GM21576 (cell line): Measurements from ENCODE around the gene OTOP3.

Experiments used
- ATAC-seq: cut with Tn5 transposase; IDR thresholded peaks from one replicate; pipeline ENCODE4 v1.9.1; 2021; ENCODE audit warnings: mild to moderate bottlenecking, moderate library complexity; ENCODE audit not compliant: unreplicated experiment

OTOP3 gene

GRCh38 chr17:74916136-74916850 is 19.4 kb upstream of the OTOP3 start:
- no peak for ATAC-seq

DNA sequence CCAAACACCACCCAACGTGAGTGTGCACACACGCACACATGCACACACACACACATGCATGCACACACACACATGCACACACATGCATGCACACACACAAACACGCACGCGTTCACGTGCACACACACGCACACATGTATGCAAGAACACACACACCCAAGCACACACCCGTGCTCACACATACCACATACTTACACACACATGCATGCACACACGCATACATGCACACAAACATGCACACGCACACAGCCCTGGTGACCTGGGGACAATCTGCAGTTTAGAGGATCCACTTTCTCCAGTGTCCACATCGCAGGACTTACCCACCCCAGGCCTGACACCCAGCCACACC is 18.9 kb upstream of the OTOP3 start:
- no peak for ATAC-seq

DNA sequence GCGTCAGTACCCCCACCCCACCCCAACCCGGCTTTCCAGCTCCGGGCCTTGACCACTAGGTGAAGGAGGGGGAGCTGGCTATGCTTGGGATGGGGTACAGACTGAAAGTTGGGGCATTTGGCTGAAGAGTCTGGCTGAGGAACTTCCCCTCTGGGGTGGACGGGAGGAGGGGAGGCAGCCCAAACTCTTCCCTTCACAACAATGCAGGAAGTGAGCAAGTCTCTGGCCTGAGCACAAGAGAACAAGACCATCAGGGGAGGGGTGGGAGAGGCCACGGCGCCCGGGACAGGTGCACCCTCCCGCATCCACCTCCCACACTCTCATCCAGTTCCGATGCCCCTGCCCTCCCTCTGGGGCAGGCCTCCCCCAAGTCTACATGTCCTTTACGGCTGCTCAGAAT is 18.3 kb upstream of the OTOP3 start:
- ATAC-seq = no peak

GRCh38 chr17:74918906-74919305 is 16.8 kb upstream of the OTOP3 start:
- ATAC-seq = no peak

DNA sequence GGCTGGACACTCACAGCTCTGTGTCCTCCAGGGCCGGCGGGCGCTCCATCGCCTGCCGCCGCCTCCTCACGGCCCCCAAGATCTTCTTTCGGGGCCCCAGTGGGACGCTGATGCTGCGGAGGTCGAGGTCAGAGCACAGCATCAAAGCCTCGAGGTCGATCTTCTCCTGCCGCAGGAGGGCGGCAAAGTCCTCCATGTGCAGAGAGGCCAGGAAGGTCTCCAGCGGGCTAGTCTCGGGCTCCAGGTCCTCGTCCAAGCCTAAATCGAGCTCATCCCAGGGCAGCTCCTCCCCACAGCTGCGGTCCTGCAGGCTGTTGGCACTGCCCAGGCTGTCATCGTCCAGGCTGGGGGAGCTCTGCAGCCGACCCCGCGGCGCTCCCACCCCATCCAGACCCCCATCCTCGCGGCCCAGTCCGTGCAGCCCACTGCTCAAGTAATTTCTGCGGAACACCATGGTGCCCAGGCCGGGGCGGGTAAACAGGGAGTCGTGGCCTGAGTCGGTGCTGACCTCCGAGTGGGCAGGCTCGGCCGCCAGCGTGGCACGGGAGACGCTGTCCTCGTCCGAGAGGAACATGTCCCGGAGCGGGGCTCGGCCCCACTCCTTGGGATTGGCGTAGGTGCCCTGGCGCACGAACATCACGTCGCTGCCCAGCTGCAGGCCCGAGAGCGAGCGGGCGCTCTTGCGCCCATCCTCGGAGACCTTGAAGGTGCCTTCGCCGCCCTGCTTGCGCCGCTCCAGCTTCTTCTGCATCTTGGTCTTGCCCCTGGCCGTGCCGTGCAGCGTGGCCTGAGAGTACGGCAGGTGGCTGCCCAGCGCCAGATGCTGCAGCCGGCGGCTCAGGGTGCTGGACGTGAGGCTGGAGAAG is 16.0 kb upstream of the OTOP3 start:
- ATAC-seq = no peak

- no peak for ATAC-seq
Observed at GRCh38 chr17:74920306-74920620, 15.4 kb upstream of the OTOP3 start.

GRCh38 chr17:74920642-74921025 is 15.1 kb upstream of the OTOP3 start:
- ATAC-seq = no peak

- ATAC-seq = no peak
Observed at GRCh38 chr17:74921026-74921681, 14.5 kb upstream of the OTOP3 start.

GRCh38 chr17:74921769-74922168 is 13.9 kb upstream of the OTOP3 start:
- ATAC-seq = no peak

GRCh38 chr17:74922172-74922571 is 13.5 kb upstream of the OTOP3 start:
- no peak for ATAC-seq

DNA sequence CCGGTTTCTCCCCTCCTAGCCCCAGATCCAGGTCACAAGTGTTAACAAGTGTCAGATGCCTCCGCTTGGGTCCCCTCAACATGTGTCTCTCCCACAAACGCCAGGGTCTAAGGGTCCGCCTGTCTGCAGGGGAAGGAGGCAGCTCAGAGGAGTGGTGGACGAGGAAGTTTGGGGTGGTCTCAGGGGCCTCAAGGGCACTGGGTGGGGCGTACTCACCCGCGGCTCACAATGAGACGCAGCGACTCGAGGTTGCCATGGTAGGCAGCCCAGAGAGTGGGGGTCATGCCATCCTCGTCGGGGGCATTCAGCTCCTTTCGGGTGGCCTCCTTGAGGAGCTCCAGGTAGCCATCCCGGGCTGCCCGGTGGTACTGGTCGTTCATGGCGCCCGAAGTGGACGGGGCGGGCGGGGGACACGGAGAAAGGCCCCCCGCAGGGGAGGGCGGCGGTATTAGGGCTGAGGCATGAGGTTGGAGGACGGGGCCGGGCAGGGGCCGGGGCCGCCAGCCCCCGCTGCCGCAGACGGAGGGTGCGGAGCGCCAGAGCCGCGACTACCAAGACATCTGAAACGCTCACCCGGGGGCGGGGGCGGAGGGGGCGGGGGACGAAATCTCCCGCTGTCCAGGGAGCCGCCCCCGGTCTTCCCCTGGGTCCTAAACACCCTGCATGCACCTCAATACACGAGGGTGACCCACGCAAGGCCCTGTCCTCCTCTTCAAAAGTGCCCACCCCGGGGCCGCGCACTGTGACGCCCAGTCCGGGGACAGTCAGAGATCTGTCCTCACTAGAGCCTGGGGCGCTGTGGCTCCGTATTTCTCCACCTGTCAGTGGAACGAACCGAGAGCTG is 12.8 kb upstream of the OTOP3 start, which contains the start of gene USH1G:
Gene USH1G, minus strand, starts transcription at position 562 of the 844 bp plus-strand sequence. Its CDS starts 182 bp downstream, at position 380.
- ATAC-seq = no peak

- ATAC-seq = no peak
Observed at GRCh38 chr17:74923538-74924249, 12.0 kb upstream of the OTOP3 start.

DNA sequence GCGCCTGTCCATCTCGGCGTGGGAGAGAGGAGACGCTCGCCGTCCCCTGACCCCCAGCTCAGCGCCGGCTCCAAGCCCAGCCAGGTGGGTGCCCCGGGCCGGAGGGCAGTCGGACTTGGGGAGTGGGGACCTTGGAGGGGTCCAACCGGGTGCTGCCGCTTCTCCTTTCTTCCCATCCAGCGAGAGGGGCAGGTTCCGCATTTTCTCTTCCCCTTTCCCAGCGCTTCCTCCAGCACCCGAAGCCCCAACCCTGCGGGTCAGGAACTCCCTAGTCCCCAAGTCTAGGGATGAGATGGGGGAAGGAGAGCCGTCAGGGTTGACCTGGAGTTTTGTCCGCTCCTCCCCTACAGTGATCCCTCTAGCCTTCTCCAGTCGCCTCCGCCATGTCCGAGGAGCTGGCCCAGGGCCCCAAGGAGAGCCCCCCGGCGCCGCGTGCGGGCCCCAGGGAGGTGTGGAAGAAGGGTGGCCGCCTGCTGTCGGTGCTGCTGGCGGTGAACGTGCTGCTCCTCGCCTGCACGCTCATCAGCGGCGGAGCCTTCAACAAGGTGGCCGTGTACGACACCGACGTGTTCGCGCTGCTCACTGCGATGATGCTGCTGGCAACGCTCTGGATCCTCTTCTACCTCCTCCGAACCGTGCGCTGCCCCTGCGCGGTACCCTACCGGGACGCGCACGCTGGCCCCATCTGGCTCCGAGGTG is 11.3 kb upstream of the OTOP3 start, which contains the start of gene OTOP2:
Gene OTOP2, plus strand, starts transcription at position 24 of the 699 bp plus-strand sequence. Its CDS starts 360 bp downstream, at position 384.
- ATAC-seq = no peak

- ATAC-seq = no peak
Observed at GRCh38 chr17:74925242-74925641, 10.5 kb upstream of the OTOP3 start.

DNA sequence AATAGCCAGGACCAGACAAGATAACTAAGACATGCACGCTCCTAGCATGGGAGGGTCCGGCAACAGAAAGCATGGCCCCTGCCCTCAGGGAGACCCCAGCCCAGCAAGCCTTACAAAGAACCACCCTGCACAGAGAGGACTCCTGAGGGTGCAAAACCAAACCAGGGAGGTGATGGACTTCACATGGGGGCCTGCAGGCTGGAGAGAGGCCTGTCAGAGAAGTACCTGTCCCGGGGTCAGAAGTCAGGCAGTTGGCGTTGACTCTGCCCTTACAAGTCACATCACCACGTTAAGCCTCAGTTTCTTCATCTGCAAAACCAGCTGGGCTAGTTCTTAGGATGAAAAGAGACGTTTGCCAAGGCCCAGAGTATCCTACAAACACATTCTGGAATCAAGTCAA is 6.9 kb upstream of the OTOP3 start:
- ATAC-seq = no peak

DNA sequence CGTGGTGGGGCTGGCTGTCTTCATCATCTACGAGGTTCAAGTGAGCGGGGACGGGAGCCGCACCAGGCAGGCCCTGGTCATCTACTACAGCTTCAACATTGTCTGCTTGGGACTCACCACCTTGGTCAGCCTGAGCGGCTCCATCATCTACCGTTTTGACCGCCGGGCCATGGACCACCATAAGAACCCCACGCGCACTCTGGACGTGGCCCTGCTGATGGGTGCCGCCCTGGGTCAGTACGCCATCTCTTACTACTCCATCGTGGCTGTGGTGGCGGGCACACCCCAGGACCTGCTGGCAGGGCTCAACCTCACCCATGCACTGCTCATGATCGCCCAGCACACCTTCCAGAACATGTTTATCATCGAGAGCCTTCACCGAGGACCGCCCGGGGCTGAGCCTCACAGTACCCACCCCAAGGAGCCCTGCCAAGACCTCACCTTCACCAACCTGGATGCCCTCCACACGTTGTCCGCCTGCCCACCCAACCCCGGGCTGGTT is 5.1 kb upstream of the OTOP3 start:
- no peak for ATAC-seq

DNA sequence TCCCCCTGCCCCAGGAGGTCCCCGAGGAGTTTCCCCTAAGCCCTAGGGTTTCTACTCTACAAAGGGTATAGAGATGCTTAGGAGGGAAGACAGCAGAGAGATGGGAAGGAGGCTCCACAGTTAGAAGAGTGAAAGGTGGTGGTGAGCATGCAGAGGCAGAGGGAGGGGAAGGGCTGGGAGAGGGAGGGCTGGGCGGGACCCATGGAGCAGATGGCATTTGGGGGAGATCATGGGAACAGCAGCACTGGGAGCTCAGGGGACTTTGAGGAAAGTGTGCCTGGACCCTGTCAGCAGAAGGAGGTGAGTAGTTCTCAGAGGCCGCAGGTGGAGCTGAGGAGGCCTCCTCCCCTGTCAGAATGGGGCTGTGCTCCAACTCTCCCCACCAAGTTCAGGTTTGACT is 650 bp upstream of the OTOP3 start:
- ATAC-seq = no peak

GRCh38 chr17:74936470-74936799 is 737 bp downstream of the OTOP3 start:
- no peak for ATAC-seq
